Measurements from ENCODE around the gene FOXO6. TPM values are rescaled to one million over a fixed set of nuclear protein-coding genes. Genes with fewer than 3 reads are reported as not detected.

FOXO6 gene
- total and polyA plus RNA-seq, 9 of the 15 experiments (the other 6 are each of a cell fraction or from before 2014, with no cell fraction given) = 0.04 to 0.31 (median 0.12) TPM; not detected in 5

GRCh38 chr1:41424581-41425118 lies 63.4 kb downstream of the FOXO6 start:
- Histone ChIP-seq H3K27ac (ENCODE audit: extremely low read depth, low read depth, low read length) (no peak overlapping the region), H3K4me2 (ENCODE audit: insufficient read depth, low read length) (no peak overlapping the region), H3K9me3 (replicated peaks; ENCODE audit: control insufficient read depth, insufficient read depth, low read depth, low read length) (peaks cover 3% of the 10 kb centered on the region; the same call in 1 of the 2 replicates), H3K79me2 (ENCODE audit: control insufficient read depth, insufficient read depth, low read length) (no peaks in the 10 kb centered on the region), H3K27me3 (ENCODE audit: control insufficient read depth in 2 of 2, insufficient read depth in 2 of 2, low read length in 2 of 2) (peaks cover 20 to 53% of the 10 kb centered on the region in 2 experiments), H3K36me3 (ENCODE audit: control insufficient read depth, insufficient read depth, low read length) (no peaks in the 10 kb centered on the region), H4K20me1 (replicated peaks; ENCODE audit: control insufficient read depth, insufficient read depth, low read length) (peaks cover 9% of the 10 kb centered on the region), H2AFZ (ENCODE audit: low read depth, low read length) (no peak overlapping the region), H3K4me3 (no peak overlapping the region), H3K4me1 (replicated peaks in 1 of 2; ENCODE audit: control insufficient read depth in 2 of 2, insufficient read depth in 2 of 2, low read length in 2 of 2) (peaks cover 0 to 12% of the 10 kb centered on the region in 2 experiments; a peak in 1 of 5 replicates), H3K9ac (ENCODE audit: insufficient read depth in 1 of 2, low read depth in 2 of 2, low read length in 2 of 2) (no peak overlapping the region), H3K9me1 (ENCODE audit: control insufficient read depth, insufficient read depth, low read length) (peaks cover 2% of the 10 kb centered on the region)
- CTCF ChIA-PET (ENCODE audit: low intra/inter-chr PET ratio) = interaction anchor here (1.3 kb wide), 1 partner anchor 157 kb away, joined by 6 read pairs; no protein-coding TSS in a partner anchor
- ATAC-seq = no peak
- WGBS (ENCODE audit: insufficient coverage, low coverage, missing lambda C conversion rate) = 9% methylated on average over 4 of the region's 4 CpGs
- in situ Hi-C loops (cut with MboI) (no loop called here), intact Hi-C loops (cut with micrococcal nuclease) (loop anchor here (10.0 kb wide), 1 partner anchor 390 kb away; no protein-coding TSS in a partner anchor)
- no TSS peak for BruUV-seq (replicated peaks)
- POLR2A ChIA-PET = no interaction called here
- peak; percentile 92 for FAIRE-seq
- DNase-seq (ENCODE audit: extremely low read depth in 1 of 4, low spot score in 3 of 4) = no peak
- TF ChIP-seq HDAC3 (IDR thresholded peaks at IDR 0.05; ENCODE audit: borderline replicate concordance, partially characterized antibody) (no peak), HOXB6 (CRISPR knock-in tag; IDR thresholded peaks at IDR 0.05; ENCODE audit: borderline replicate concordance) (no peak), IRF2 (CRISPR knock-in tag; IDR thresholded peaks at IDR 0.05) (0 out of 2 replicates have a peak, but pooled peaks have one; percentile 41), HBP1 (CRISPR knock-in tag; IDR thresholded peaks at IDR 0.05) (0 out of 2 replicates have a peak, but pooled peaks have one; percentile 19), THRB (CRISPR knock-in tag; conservative IDR thresholded peaks at IDR 0.05) (peak; percentile 54; the same call in 1 of the 2 replicates), MYBL2 (IDR thresholded peaks at IDR 0.05; ENCODE audit: low read depth) (peak; percentile 19; the same call in 1 of the 2 replicates), MYBL2 (CRISPR knock-in tag; IDR thresholded peaks at IDR 0.05; ENCODE audit: borderline replicate concordance) (no peak), PHF20 (IDR thresholded peaks at IDR 0.05; ENCODE audit: partially characterized antibody) (peak; percentile 23), NR3C1 (CRISPR knock-in tag; IDR thresholded peaks at IDR 0.05) (no peak), STAG1 (CRISPR knock-in tag; IDR thresholded peaks at IDR 0.05; ENCODE audit: borderline replicate concordance) (peak; percentile 38; the same call in 1 of the 2 replicates)

Data from K562 (cell line).